Panc1 (cell line): ENCODE results near the gene CRIP3. TPM values are rescaled to one million over a fixed set of nuclear protein-coding genes. Genes with fewer than 3 reads are reported as not detected.

Experiments used
- ATAC-seq: fragments of 200-7000 bp; cut with Tn5 transposase; 2 replicates; pipeline ENCODE4 v1.9.1; 2020; ENCODE audit warnings: mild to moderate bottlenecking, moderate library complexity
- BruUV-seq: library from RNA; stranded (reverse); fragments of 400-500 nt; replicated peaks from 2 replicates; lab custom pipeline; 2021; lab: Mats Ljungman, UMichigan
- CTCF ChIA-PET: fragments of 300-600 bp; sonication (Branson Sonifier 250); formaldehyde crosslinking; loops from one replicate; lab custom pipeline; 2022; ENCODE audit warnings: antibody characterized with exemption; lab: Charles Lee
- POLR2A ChIA-PET: fragments of 300-600 bp; sonication (Branson Sonifier 250); formaldehyde crosslinking; loops from one replicate; lab custom pipeline; 2022; ENCODE audit warnings: antibody characterized with exemption; lab: Charles Lee
- DNase-seq: peaks from one replicate; pipeline ENCODE4 v3.0.0-alpha.2; 2010; ENCODE audit warnings: low read depth, low spot score
- H3K27ac ChIP-seq: 2 replicates; pipeline ENCODE4 v1.5.1; 2011; ENCODE audit warnings: mild to moderate bottlenecking, low read length, inconsistent platforms
- H3K27me3 ChIP-seq: fragments of 200-500 bp; sonication (Bioruptor generic); 2 replicates; pipeline ENCODE4 v1.6.0; 2014; ENCODE audit warnings: low read length, inconsistent platforms; ENCODE audit not compliant: control insufficient read depth, insufficient read depth
- H3K36me3 ChIP-seq: fragments of 200-500 bp; sonication (Bioruptor generic); 2 replicates; pipeline ENCODE4 v1.5.1; 2014; ENCODE audit warnings: inconsistent platforms, mild to moderate bottlenecking, low read length, moderate library complexity; ENCODE audit not compliant: control insufficient read depth, insufficient read depth
- H3K4me1 ChIP-seq: 2 replicates; pipeline ENCODE4 v1.5.1; 2011; ENCODE audit warnings: inconsistent platforms, mild to moderate bottlenecking, low read length, moderate library complexity; ENCODE audit not compliant: control insufficient read depth, insufficient read depth
- H3K4me3 ChIP-seq, 2 experiments: 2 replicates each; pipeline ENCODE4 v1.5.1; 2011 to 2012; ENCODE audit warnings: low read depth in 2 of 2, low read length in 2 of 2, mild to moderate bottlenecking in 2 of 2, inconsistent platforms in 1 of 2, moderate library complexity in 1 of 2
- H3K9me3 ChIP-seq: fragments of 200-500 bp; sonication (Bioruptor generic); 2 replicates; pipeline ENCODE4 v1.5.1; 2014; ENCODE audit warnings: low read depth, mild to moderate bottlenecking, inconsistent platforms, low read length, moderate library complexity; ENCODE audit not compliant: control insufficient read depth, insufficient read depth
- POLR2AphosphoS5 ChIP-seq: IDR thresholded peaks from 2 replicates; pipeline ENCODE4 v1.6.1; 2012; ENCODE audit warnings: mild to moderate bottlenecking, low read depth, low read length, moderate library complexity
- SIN3A ChIP-seq: IDR thresholded peaks from 2 replicates; pipeline ENCODE4 v1.6.1; 2012; ENCODE audit warnings: low read depth, mild to moderate bottlenecking, low read length, moderate library complexity, borderline replicate concordance; ENCODE audit not compliant: insufficient read depth
- TCF7L2 ChIP-seq: IDR thresholded peaks from 2 replicates; pipeline ENCODE4 v1.6.1; 2011; ENCODE audit warnings: mild to moderate bottlenecking, low read depth, low read length, inconsistent platforms
- in situ Hi-C: cut with HindIII; loops from 2 replicates; pipeline ENCODE4 v1.10.0; 2016; ENCODE audit warnings: low sequenced_read_pairs, low pct_unique_long_range_greater_than_20kb
- intact Hi-C: fragments of 100-400 bp; cut with micrococcal nuclease; formaldehyde crosslinking; loops from one replicate; pipeline ENCODE4 v1.10.0; 2022; ENCODE audit not compliant: unreplicated experiment
- total RNA-seq: library from RNA; stranded (reverse); gene quantifications from one replicate; pipeline ENCODE4 v1.2.1, GENCODE V29; 2021; ENCODE audit not compliant: unreplicated experiment
- TF ChIP-seq, protein P1 (sequence below), 2 experiments: IDR thresholded peaks; 2 replicates each; pipeline ENCODE4 v1.6.1; 2011 to 2012; ENCODE audit warnings: low read depth in 2 of 2, control low read depth in 1 of 2, low read length in 1 of 2, mild to moderate bottlenecking in 1 of 2, moderate library complexity in 1 of 2; ENCODE audit not compliant: insufficient read depth in 1 of 2
- TF ChIP-seq, protein P2 (sequence below): fragments of 450-650 bp; IDR thresholded peaks from 2 replicates; pipeline ENCODE4 v1.5.1; 2017; ENCODE audit warnings: mild to moderate bottlenecking

Gene CRIP3
- total RNA-seq, 1 experiment from 2014 or later = 0.64 TPM

DNA sequence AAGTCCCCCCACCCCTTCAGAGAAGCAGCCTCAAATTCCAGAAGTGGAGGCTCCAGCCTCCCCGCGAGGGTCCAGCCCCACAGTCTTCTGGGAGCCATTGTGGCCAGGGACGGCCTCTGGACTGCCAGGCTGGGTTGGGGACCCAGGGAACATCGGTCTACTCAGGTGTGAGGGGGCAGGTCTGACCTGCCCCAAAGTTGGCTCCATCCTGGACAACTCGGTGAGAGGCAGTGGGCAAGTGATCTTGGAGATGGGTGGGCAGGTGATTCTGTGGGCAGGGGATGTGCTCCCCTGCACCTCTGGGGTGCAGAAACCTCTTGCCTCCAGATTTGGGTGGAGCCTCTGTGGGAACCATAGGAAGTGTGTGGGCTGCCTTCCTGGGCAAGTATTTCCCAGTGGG, 22.8 kb downstream of the CRIP3 start:
- in situ Hi-C loops (no loop called here), intact Hi-C loops (no loop called here)
- no peaks in the 10 kb centered on the region for H3K36me3 ChIP-seq
- no peak for DNase-seq
- no peak overlapping the region for H3K4me3 ChIP-seq
- CTCF ChIA-PET = no interaction called here
- H3K27ac ChIP-seq = no peak overlapping the region
- no peaks in the 10 kb centered on the region; the same call in 1 of the 2 replicates for H3K4me1 ChIP-seq
- no TSS peak for BruUV-seq
- POLR2A ChIA-PET = no interaction called here
- TF ChIP-seq, protein P1, sequence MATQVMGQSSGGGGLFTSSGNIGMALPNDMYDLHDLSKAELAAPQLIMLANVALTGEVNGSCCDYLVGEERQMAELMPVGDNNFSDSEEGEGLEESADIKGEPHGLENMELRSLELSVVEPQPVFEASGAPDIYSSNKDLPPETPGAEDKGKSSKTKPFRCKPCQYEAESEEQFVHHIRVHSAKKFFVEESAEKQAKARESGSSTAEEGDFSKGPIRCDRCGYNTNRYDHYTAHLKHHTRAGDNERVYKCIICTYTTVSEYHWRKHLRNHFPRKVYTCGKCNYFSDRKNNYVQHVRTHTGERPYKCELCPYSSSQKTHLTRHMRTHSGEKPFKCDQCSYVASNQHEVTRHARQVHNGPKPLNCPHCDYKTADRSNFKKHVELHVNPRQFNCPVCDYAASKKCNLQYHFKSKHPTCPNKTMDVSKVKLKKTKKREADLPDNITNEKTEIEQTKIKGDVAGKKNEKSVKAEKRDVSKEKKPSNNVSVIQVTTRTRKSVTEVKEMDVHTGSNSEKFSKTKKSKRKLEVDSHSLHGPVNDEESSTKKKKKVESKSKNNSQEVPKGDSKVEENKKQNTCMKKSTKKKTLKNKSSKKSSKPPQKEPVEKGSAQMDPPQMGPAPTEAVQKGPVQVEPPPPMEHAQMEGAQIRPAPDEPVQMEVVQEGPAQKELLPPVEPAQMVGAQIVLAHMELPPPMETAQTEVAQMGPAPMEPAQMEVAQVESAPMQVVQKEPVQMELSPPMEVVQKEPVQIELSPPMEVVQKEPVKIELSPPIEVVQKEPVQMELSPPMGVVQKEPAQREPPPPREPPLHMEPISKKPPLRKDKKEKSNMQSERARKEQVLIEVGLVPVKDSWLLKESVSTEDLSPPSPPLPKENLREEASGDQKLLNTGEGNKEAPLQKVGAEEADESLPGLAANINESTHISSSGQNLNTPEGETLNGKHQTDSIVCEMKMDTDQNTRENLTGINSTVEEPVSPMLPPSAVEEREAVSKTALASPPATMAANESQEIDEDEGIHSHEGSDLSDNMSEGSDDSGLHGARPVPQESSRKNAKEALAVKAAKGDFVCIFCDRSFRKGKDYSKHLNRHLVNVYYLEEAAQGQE (IDR thresholded peaks at IDR 0.05; ENCODE audit: insufficient read depth in 1 of 2, low read depth in 2 of 2, low read length in 1 of 2) = no peak
- TF ChIP-seq TCF7L2 = no peak
- TF ChIP-seq SIN3A = no peak
- TF ChIP-seq POLR2AphosphoS5 = no peak
- TF ChIP-seq, protein P2, sequence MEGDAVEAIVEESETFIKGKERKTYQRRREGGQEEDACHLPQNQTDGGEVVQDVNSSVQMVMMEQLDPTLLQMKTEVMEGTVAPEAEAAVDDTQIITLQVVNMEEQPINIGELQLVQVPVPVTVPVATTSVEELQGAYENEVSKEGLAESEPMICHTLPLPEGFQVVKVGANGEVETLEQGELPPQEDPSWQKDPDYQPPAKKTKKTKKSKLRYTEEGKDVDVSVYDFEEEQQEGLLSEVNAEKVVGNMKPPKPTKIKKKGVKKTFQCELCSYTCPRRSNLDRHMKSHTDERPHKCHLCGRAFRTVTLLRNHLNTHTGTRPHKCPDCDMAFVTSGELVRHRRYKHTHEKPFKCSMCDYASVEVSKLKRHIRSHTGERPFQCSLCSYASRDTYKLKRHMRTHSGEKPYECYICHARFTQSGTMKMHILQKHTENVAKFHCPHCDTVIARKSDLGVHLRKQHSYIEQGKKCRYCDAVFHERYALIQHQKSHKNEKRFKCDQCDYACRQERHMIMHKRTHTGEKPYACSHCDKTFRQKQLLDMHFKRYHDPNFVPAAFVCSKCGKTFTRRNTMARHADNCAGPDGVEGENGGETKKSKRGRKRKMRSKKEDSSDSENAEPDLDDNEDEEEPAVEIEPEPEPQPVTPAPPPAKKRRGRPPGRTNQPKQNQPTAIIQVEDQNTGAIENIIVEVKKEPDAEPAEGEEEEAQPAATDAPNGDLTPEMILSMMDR = no peak
- ATAC-seq = no peak
- no peaks in the 10 kb centered on the region; the same call in 1 of the 2 replicates for H3K27me3 ChIP-seq
- no peaks in the 10 kb centered on the region for H3K9me3 ChIP-seq

DNA sequence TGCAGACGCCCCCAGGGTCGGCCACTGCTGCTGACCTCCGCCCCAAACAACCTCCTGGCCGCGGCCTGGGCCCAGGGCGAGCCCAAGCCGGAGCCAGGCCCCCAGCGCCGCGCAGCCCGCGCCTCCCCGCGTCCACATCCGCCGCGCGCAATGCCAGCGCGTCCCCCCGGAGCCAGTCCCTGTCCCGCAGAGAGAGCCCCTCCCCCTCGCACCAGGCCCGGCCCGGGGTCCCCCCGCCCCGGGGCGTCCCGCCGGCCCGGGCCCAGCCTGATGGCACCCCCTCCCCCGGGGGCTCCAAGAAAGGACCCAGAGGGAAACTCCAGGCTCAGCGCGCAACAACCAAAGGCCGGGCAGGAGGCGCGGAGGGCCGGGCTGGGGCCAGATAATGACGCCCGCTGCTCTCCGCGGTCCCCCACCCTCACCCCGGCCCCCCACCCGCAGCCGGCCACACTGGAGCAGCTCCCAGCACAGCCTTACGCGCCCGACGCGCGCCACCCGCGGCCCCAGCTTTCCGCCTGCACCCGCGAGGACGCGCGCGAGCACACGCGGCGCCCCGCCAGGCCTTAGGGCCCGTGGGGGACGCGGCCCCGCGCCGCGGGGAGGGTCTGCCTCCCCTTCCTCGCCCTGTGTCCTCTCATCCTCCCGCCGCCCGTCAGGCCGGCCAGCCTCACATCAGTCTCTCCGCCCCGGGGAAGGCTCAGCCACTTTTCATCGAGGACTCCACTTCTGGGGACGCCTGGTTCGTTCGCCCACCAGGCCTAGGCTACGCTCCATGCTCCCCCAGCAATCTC, 23.4 kb downstream of the CRIP3 start:
- no peak for DNase-seq
- BruUV-seq = no TSS peak
- Histone ChIP-seq H3K4me3 (peak overlapping the region; percentile 13 to 26), H3K9me3 (no peaks in the 10 kb centered on the region), H3K4me1 (no peaks in the 10 kb centered on the region; the same call in 1 of the 2 replicates), H3K27ac (no peak overlapping the region), H3K27me3 (no peaks in the 10 kb centered on the region; the same call in 1 of the 2 replicates), H3K36me3 (no peaks in the 10 kb centered on the region)
- POLR2A ChIA-PET = no interaction called here
- in situ Hi-C loops (no loop called here), intact Hi-C loops (no loop called here)
- TF ChIP-seq SIN3A (no peak), POLR2AphosphoS5 (no peak), TCF7L2 (no peak)
- TF ChIP-seq, protein P1 (IDR thresholded peaks at IDR 0.05; ENCODE audit: insufficient read depth in 1 of 2, low read depth in 2 of 2, low read length in 1 of 2) = no peak
- TF ChIP-seq, protein P2 = no peak
- ATAC-seq = no peak
- CTCF ChIA-PET = no interaction called here
